Measurements from ENCODE around the gene PSME4.

PSME4 gene

GRCh38 chr2:53877112-53877511, 93.7 kb downstream of the PSME4 start:
- POLR2A ChIA-PET = no interaction called here

GRCh38 chr2:53874401-53874950, 96.3 kb downstream of the PSME4 start:
- CTCF ChIA-PET = interaction anchor here (1.0 kb wide), 1 partner anchor 10 kb away, joined by 3 read pairs; no protein-coding TSS in a partner anchor
- POLR2A ChIA-PET = no interaction called here
- Histone ChIP-seq H3K4me3 (ENCODE audit: control insufficient read depth in 1 of 7, extremely low read depth in 1 of 7, insufficient read depth in 4 of 7, low read depth in 2 of 7, low read length in 6 of 7) (no peak overlapping the region), H3K27ac (ENCODE audit: insufficient read depth in 1 of 2, low read depth in 1 of 2, low read length in 2 of 2, poor library complexity in 1 of 2, severe bottlenecking in 2 of 2) (no peak overlapping the region), H3K4me1 (ENCODE audit: control extremely low read depth in 1 of 4, control insufficient read depth in 4 of 4, insufficient read depth in 4 of 4, low read length in 3 of 4) (no peaks in the 10 kb centered on the region), H3K9me3 (ENCODE audit: control extremely low read depth in 1 of 5, control insufficient read depth in 4 of 5, insufficient read depth in 2 of 5, low read depth in 1 of 5, low read length in 4 of 5) (peaks cover 0 to 2% (median 0%) of the 10 kb centered on the region in 5 experiments), H3K27me3 (replicated peaks in 2 of 5; ENCODE audit: control insufficient read depth in 4 of 5, insufficient read depth in 5 of 5, low read length in 4 of 5) (no peaks in the 10 kb centered on the region), H3K36me3 (ENCODE audit: control insufficient read depth in 4 of 4, insufficient read depth in 4 of 4, low read length in 3 of 4) (peaks cover 9 to 49% (median 29%) of the 10 kb centered on the region in 4 experiments)
- DNase-seq = no peak
- 100% methylated on average over 3 of the region's 7 CpGs for WGBS (ENCODE audit: insufficient coverage)

More at GRCh38 chr2:53877112-53877511, 93.7 kb downstream of the PSME4 start:
- peaks cover 0 to 2% (median 0%) of the 10 kb centered on the region in 5 experiments for H3K9me3 ChIP-seq (ENCODE audit: control extremely low read depth in 1 of 5, control insufficient read depth in 4 of 5, insufficient read depth in 2 of 5, low read depth in 1 of 5, low read length in 4 of 5)
- H3K4me1 ChIP-seq (ENCODE audit: control extremely low read depth in 1 of 4, control insufficient read depth in 4 of 4, insufficient read depth in 4 of 4, low read length in 3 of 4) = no peaks in the 10 kb centered on the region
- H3K27me3 ChIP-seq (replicated peaks in 2 of 5; ENCODE audit: control insufficient read depth in 4 of 5, insufficient read depth in 5 of 5, low read length in 4 of 5) = no peaks in the 10 kb centered on the region
- peaks cover 19 to 64% (median 40%) of the 10 kb centered on the region in 4 experiments for H3K36me3 ChIP-seq (ENCODE audit: control insufficient read depth in 4 of 4, insufficient read depth in 4 of 4, low read length in 3 of 4)
- CTCF ChIA-PET = interaction anchor here (1.0 to 1.4 kb wide), 3 partner anchors 8 to 186 kb away, joined by 3 to 4 read pairs (median 4); no protein-coding TSS in a partner anchor
- DNase-seq = no peak
- no peak overlapping the region for H3K27ac ChIP-seq (ENCODE audit: insufficient read depth in 1 of 2, low read depth in 1 of 2, low read length in 2 of 2, poor library complexity in 1 of 2, severe bottlenecking in 2 of 2)
- no peak overlapping the region for H3K4me3 ChIP-seq (ENCODE audit: control insufficient read depth in 1 of 7, extremely low read depth in 1 of 7, insufficient read depth in 4 of 7, low read depth in 2 of 7, low read length in 6 of 7)
- WGBS (ENCODE audit: insufficient coverage) = no CpG with 5 or more reads among the region's 1 CpG

GRCh38 chr2:53867773-53868172, 103.0 kb downstream of the PSME4 start:
- Histone ChIP-seq H3K9me3 (ENCODE audit: control extremely low read depth in 1 of 5, control insufficient read depth in 4 of 5, insufficient read depth in 2 of 5, low read depth in 1 of 5, low read length in 4 of 5) (no peaks in the 10 kb centered on the region), H3K27ac (ENCODE audit: insufficient read depth in 1 of 2, low read depth in 1 of 2, low read length in 2 of 2, poor library complexity in 1 of 2, severe bottlenecking in 2 of 2) (no peak overlapping the region), H3K27me3 (replicated peaks in 2 of 5; ENCODE audit: control insufficient read depth in 4 of 5, insufficient read depth in 5 of 5, low read length in 4 of 5) (no peaks in the 10 kb centered on the region), H3K36me3 (ENCODE audit: control insufficient read depth in 4 of 4, insufficient read depth in 4 of 4, low read length in 3 of 4) (peaks cover 15 to 66% (median 38%) of the 10 kb centered on the region in 4 experiments), H3K4me3 (ENCODE audit: control insufficient read depth in 1 of 7, extremely low read depth in 1 of 7, insufficient read depth in 4 of 7, low read depth in 2 of 7, low read length in 6 of 7) (no peak overlapping the region), H3K4me1 (ENCODE audit: control extremely low read depth in 1 of 4, control insufficient read depth in 4 of 4, insufficient read depth in 4 of 4, low read length in 3 of 4) (no peaks in the 10 kb centered on the region)
- ChIA-PET CTCF (no interaction called here), POLR2A (no interaction called here)
- 100% methylated on average over 1 of the region's 2 CpGs for WGBS (ENCODE audit: insufficient coverage)
- DNase-seq = no peak

- Histone ChIP-seq H3K36me3 (ENCODE audit: control insufficient read depth in 4 of 4, insufficient read depth in 4 of 4, low read length in 3 of 4) (peaks cover 15 to 69% (median 40%) of the 10 kb centered on the region in 4 experiments), H3K27me3 (replicated peaks in 2 of 5; ENCODE audit: control insufficient read depth in 4 of 5, insufficient read depth in 5 of 5, low read length in 4 of 5) (no peaks in the 10 kb centered on the region), H3K4me1 (ENCODE audit: control extremely low read depth in 1 of 4, control insufficient read depth in 4 of 4, insufficient read depth in 4 of 4, low read length in 3 of 4) (no peaks in the 10 kb centered on the region), H3K4me3 (ENCODE audit: control insufficient read depth in 1 of 7, extremely low read depth in 1 of 7, insufficient read depth in 4 of 7, low read depth in 2 of 7, low read length in 6 of 7) (no peak overlapping the region), H3K9me3 (ENCODE audit: control extremely low read depth in 1 of 5, control insufficient read depth in 4 of 5, insufficient read depth in 2 of 5, low read depth in 1 of 5, low read length in 4 of 5) (no peaks in the 10 kb centered on the region), H3K27ac (ENCODE audit: insufficient read depth in 1 of 2, low read depth in 1 of 2, low read length in 2 of 2, poor library complexity in 1 of 2, severe bottlenecking in 2 of 2) (no peak overlapping the region)
- POLR2A ChIA-PET = no interaction called here
- 100% methylated on average over 3 of the region's 5 CpGs for WGBS (ENCODE audit: insufficient coverage)
- CTCF ChIA-PET = interaction anchor here (0.6 kb wide), 1 partner anchor 24 kb away, joined by 3 read pairs; no protein-coding TSS in a partner anchor
- DNase-seq = no peak
Observed at GRCh38 chr2:53867169-53867568, 103.6 kb downstream of the PSME4 start.

GRCh38 chr2:53865962-53866361, 104.8 kb downstream of the PSME4 start:
- POLR2A ChIA-PET = no interaction called here
- DNase-seq = no peak
- H3K27me3 ChIP-seq (replicated peaks in 2 of 5; ENCODE audit: control insufficient read depth in 4 of 5, insufficient read depth in 5 of 5, low read length in 4 of 5) = no peaks in the 10 kb centered on the region
- peaks cover 14 to 66% (median 41%) of the 10 kb centered on the region in 4 experiments for H3K36me3 ChIP-seq (ENCODE audit: control insufficient read depth in 4 of 4, insufficient read depth in 4 of 4, low read length in 3 of 4)
- H3K9me3 ChIP-seq (ENCODE audit: control extremely low read depth in 1 of 5, control insufficient read depth in 4 of 5, insufficient read depth in 2 of 5, low read depth in 1 of 5, low read length in 4 of 5) = no peaks in the 10 kb centered on the region
- CTCF ChIA-PET = no interaction called here
- 100% methylated on average over 2 of the region's 5 CpGs for WGBS (ENCODE audit: insufficient coverage)
- no peak overlapping the region for H3K4me3 ChIP-seq (ENCODE audit: control insufficient read depth in 1 of 7, extremely low read depth in 1 of 7, insufficient read depth in 4 of 7, low read depth in 2 of 7, low read length in 6 of 7)
- no peaks in the 10 kb centered on the region for H3K4me1 ChIP-seq (ENCODE audit: control extremely low read depth in 1 of 4, control insufficient read depth in 4 of 4, insufficient read depth in 4 of 4, low read length in 3 of 4)
- H3K27ac ChIP-seq (ENCODE audit: insufficient read depth in 1 of 2, low read depth in 1 of 2, low read length in 2 of 2, poor library complexity in 1 of 2, severe bottlenecking in 2 of 2) = no peak overlapping the region

- peaks cover 15 to 62% (median 42%) of the 10 kb centered on the region in 4 experiments for H3K36me3 ChIP-seq (ENCODE audit: control insufficient read depth in 4 of 4, insufficient read depth in 4 of 4, low read length in 3 of 4)
- H3K4me1 ChIP-seq (ENCODE audit: control extremely low read depth in 1 of 4, control insufficient read depth in 4 of 4, insufficient read depth in 4 of 4, low read length in 3 of 4) = no peaks in the 10 kb centered on the region
- POLR2A ChIA-PET = no interaction called here
- DNase-seq = no peak
- CTCF ChIA-PET = interaction anchor here (0.6 kb wide), 1 partner anchor 67 kb away, joined by 3 read pairs; no protein-coding TSS in a partner anchor
- H3K4me3 ChIP-seq (ENCODE audit: control insufficient read depth in 1 of 7, extremely low read depth in 1 of 7, insufficient read depth in 4 of 7, low read depth in 2 of 7, low read length in 6 of 7) = no peak overlapping the region
- no peaks in the 10 kb centered on the region for H3K9me3 ChIP-seq (ENCODE audit: control extremely low read depth in 1 of 5, control insufficient read depth in 4 of 5, insufficient read depth in 2 of 5, low read depth in 1 of 5, low read length in 4 of 5)
- no peak overlapping the region for H3K27ac ChIP-seq (ENCODE audit: insufficient read depth in 1 of 2, low read depth in 1 of 2, low read length in 2 of 2, poor library complexity in 1 of 2, severe bottlenecking in 2 of 2)
- no peaks in the 10 kb centered on the region for H3K27me3 ChIP-seq (replicated peaks in 2 of 5; ENCODE audit: control insufficient read depth in 4 of 5, insufficient read depth in 5 of 5, low read length in 4 of 5)
- WGBS (ENCODE audit: insufficient coverage) = 92% methylated on average over 2 of the region's 2 CpGs
Observed at GRCh38 chr2:53865264-53865663, 105.5 kb downstream of the PSME4 start.

GRCh38 chr2:53863538-53864227, 107.1 kb downstream of the PSME4 start:
- no peaks in the 10 kb centered on the region for H3K9me3 ChIP-seq (ENCODE audit: control extremely low read depth in 1 of 5, control insufficient read depth in 4 of 5, insufficient read depth in 2 of 5, low read depth in 1 of 5, low read length in 4 of 5)
- no peak overlapping the region for H3K27ac ChIP-seq (ENCODE audit: insufficient read depth in 1 of 2, low read depth in 1 of 2, low read length in 2 of 2, poor library complexity in 1 of 2, severe bottlenecking in 2 of 2)
- H3K4me3 ChIP-seq (ENCODE audit: control insufficient read depth in 1 of 7, extremely low read depth in 1 of 7, insufficient read depth in 4 of 7, low read depth in 2 of 7, low read length in 6 of 7) = no peak overlapping the region
- CTCF ChIA-PET = interaction anchor here (0.6 kb wide), 1 partner anchor 14 kb away, joined by 4 read pairs; no protein-coding TSS in a partner anchor
- H3K36me3 ChIP-seq (ENCODE audit: control insufficient read depth in 4 of 4, insufficient read depth in 4 of 4, low read length in 3 of 4) = peaks cover 13 to 59% (median 45%) of the 10 kb centered on the region in 4 experiments
- POLR2A ChIA-PET = no interaction called here
- DNase-seq = no peak
- H3K27me3 ChIP-seq (replicated peaks in 2 of 5; ENCODE audit: control insufficient read depth in 4 of 5, insufficient read depth in 5 of 5, low read length in 4 of 5) = no peaks in the 10 kb centered on the region
- 87% methylated on average over 4 of the region's 6 CpGs for WGBS (ENCODE audit: insufficient coverage)
- no peaks in the 10 kb centered on the region for H3K4me1 ChIP-seq (ENCODE audit: control extremely low read depth in 1 of 4, control insufficient read depth in 4 of 4, insufficient read depth in 4 of 4, low read length in 3 of 4)

Measured in common myeloid progenitor, CD34-positive (primary cell).